GM21515 (cell line): ENCODE results near the gene HS6ST3.
"Not testable (repeated sequence)": the region's sequence is repeated elsewhere in the genome, so short reads cannot be mapped to it uniquely, and the experiment has no call there.

Experiments
- ATAC-seq: cut with Tn5 transposase; IDR thresholded peaks from one replicate; pipeline ENCODE4 v1.9.1; 2021; ENCODE audit not compliant: unreplicated experiment

Gene HS6ST3

GRCh38 chr13:96428911-96429310 is 339.0 kb downstream of the HS6ST3 start:
- no peak for ATAC-seq

- ATAC-seq: no peak
Measured at GRCh38 chr13:96431044-96431581, 341.2 kb downstream of the HS6ST3 start.

- ATAC-seq: no peak
Measured at GRCh38 chr13:96444676-96445075, 354.8 kb downstream of the HS6ST3 start.

GRCh38 chr13:96449920-96450319 is 360.0 kb downstream of the HS6ST3 start:
- no peak for ATAC-seq

- ATAC-seq: no peak
Measured at GRCh38 chr13:96450326-96451020, 360.6 kb downstream of the HS6ST3 start.

- ATAC-seq: no peak
Measured at GRCh38 chr13:96454466-96454865, 364.6 kb downstream of the HS6ST3 start.

- ATAC-seq: no peak
Measured at GRCh38 chr13:96460609-96461008, 370.7 kb downstream of the HS6ST3 start.

GRCh38 chr13:96473526-96474180 is 383.7 kb downstream of the HS6ST3 start:
- ATAC-seq: no peak

GRCh38 chr13:96474181-96474557 is 384.3 kb downstream of the HS6ST3 start:
- no peak for ATAC-seq

- ATAC-seq: no peak
Measured at GRCh38 chr13:96475103-96475502, 385.2 kb downstream of the HS6ST3 start.

- no peak for ATAC-seq
Measured at GRCh38 chr13:96481482-96481881, 391.6 kb downstream of the HS6ST3 start.

GRCh38 chr13:96490496-96490989 is 400.6 kb downstream of the HS6ST3 start:
- no peak for ATAC-seq

- no peak for ATAC-seq
Measured at GRCh38 chr13:96491103-96491502, 401.2 kb downstream of the HS6ST3 start.

- ATAC-seq: no peak
Measured at GRCh38 chr13:96492766-96493165, 402.9 kb downstream of the HS6ST3 start.

GRCh38 chr13:96499656-96500055 is 409.7 kb downstream of the HS6ST3 start:
- no peak for ATAC-seq

- no peak for ATAC-seq
Measured at GRCh38 chr13:96500953-96501352, 411.0 kb downstream of the HS6ST3 start.

- no peak for ATAC-seq
Measured at GRCh38 chr13:96503481-96503880, 413.6 kb downstream of the HS6ST3 start.

GRCh38 chr13:96511587-96511986 is 421.7 kb downstream of the HS6ST3 start:
- no peak for ATAC-seq

- ATAC-seq: no peak
Measured at GRCh38 chr13:96519380-96519779, 429.5 kb downstream of the HS6ST3 start.

GRCh38 chr13:96524398-96525020 is 434.6 kb downstream of the HS6ST3 start:
- ATAC-seq: not testable (repeated sequence)

GRCh38 chr13:96525715-96526114 is 435.8 kb downstream of the HS6ST3 start:
- no peak for ATAC-seq

GRCh38 chr13:96527497-96527896 is 437.6 kb downstream of the HS6ST3 start:
- ATAC-seq: no peak
